ENCODE measurements around the gene IL1RN.

The IL1RN gene

DNA sequence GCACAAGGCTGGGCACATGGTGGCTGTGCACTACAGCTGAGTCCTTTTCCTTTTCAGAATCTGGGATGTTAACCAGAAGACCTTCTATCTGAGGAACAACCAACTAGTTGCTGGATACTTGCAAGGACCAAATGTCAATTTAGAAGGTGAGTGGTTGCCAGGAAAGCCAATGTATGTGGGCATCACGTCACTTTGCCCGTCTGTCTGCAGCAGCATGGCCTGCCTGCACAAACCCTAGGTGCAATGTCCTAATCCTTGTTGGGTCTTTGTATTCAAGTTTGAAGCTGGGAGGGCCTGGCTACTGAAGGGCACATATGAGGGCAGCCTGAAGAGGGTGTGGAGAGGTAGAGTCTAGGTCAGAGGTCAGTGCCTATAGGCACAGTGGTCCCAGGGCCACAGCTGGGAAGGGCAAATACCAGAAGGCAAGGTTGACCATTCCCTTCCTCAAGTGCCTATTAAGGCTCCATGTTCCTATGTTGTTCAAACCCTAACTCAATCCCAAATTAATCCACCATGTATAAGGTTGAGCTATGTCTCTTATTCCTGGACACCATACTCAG is 2.2 kb downstream of the IL1RN start:
- DNase-seq (ENCODE audit: low read depth) = no peak

DNA sequence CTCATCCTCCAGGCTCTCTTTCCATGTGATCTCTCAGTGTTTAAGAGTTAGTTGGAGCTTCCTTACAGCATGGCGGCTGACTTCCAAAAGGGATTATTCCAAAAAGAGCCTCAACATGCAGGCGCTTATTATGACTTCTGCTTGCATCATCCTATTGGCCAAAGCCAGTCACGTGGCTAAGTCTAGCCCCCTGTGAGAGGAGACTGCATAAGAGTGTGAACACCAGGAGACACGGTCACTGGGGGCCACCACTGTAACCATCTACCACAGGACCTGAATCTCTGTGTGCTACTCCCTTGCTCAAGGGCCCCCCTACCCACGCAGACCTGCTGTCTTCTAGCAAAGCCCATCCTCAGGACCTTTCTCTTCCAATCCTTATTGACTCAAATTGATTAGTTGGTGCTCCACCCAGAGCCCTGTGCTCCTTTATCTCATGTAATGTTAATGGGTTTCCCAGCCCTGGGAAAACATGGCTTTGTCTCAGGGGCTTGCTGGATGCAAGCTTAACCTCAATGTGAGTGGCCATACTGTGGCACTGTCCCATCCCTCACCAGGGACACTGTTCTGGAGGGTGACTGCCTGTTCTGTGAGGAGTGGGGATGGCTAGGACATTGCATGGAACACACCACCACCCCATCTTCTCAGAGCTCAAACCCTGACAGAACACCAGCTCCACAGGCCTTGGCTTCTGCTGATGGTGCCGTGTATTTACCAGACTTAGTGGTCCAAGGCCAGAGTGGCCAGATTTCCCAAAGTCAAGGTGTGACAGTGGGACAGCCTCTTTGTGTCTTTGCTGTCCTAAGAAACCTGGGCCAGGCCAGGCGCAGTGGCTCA is 4.2 kb downstream of the IL1RN start:
- DNase-seq (ENCODE audit: low read depth) = no peak

DNA sequence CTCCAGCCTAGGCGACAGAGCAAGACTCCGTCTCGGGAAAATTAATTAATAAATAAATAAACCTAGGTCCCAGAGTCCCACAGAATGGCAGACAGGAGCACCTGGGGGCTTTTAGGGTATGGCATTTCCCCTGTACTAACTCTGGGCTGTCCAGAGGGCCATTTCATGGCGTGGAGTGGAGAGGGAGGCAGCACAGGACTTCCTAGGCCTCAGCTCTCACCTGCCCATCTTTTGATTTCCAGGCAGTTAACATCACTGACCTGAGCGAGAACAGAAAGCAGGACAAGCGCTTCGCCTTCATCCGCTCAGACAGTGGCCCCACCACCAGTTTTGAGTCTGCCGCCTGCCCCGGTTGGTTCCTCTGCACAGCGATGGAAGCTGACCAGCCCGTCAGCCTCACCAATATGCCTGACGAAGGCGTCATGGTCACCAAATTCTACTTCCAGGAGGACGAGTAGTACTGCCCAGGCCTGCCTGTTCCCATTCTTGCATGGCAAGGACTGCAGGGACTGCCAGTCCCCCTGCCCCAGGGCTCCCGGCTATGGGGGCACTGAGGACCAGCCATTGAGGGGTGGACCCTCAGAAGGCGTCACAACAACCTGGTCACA is 5.1 kb downstream of the IL1RN start:
- no peak for DNase-seq (ENCODE audit: low read depth)

DNA sequence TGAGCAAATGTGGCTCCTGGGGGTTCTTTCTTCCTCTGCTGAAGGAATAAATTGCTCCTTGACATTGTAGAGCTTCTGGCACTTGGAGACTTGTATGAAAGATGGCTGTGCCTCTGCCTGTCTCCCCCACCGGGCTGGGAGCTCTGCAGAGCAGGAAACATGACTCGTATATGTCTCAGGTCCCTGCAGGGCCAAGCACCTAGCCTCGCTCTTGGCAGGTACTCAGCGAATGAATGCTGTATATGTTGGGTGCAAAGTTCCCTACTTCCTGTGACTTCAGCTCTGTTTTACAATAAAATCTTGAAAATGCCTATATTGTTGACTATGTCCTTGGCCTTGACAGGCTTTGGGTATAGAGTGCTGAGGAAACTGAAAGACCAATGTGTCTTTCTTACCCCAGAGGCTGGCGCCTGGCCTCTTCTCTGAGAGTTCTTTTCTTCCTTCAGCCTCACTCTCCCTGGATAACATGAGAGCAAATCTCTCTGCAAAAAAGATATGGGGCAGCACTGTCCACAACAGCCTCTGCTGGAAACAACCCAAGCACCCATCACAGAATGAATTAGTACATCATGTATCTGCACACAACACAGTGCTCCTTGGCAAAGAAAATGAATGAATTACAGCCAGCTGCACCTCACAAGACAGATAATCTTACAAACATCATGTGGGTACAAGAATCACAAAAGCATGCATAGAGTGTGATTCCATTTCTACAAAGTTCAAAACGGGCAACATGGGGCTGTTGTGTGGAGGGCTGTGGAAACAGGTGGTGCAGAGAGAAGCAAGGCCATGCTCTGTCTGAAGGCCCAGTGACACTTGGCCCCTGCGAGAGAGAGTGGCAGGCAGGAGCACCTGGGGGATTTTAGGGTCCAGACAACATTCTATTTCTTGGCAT is 6.6 kb downstream of the IL1RN start:
- no peak for DNase-seq (ENCODE audit: low read depth)

DNA sequence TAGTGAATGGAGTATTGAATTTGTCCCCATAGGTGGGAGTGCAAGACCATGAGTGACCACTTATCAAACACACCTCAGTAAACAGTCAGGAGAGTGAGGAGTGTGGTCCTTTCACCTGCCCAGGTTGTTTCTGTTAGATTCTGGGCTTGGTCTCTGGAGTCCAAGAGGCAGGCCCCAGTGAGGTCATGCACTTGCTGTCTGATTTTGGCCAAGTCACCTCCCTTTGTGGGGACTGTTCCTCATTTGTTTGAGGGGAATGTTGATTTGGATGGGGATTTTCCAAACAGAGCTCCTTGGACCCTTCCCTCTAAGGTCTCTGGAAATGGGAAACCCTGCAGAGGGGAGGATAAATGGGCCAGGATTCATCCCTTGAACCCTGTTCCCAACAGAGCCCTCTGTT is 7.3 kb downstream of the IL1RN start:
- DNase-seq (ENCODE audit: low read depth) = no peak

DNA sequence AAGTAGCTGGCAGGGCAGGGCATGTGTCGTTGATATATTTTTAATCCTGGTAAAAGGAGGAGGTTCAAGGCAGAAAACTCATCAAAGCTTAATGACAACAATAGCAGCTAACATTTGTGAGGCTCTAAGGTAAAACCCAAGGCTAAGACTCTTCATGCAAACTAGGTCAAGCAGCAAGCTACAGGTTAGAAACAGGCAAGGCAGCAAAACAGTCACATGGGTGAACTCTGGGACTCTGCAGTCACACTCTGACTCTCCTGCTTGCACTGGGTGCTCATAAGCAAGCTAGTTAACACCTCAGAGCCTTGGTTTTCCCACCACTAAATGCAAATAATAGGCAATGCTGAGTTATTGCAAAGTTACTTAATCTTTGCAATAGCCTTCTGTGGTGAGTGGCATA is 7.9 kb downstream of the IL1RN start:
- DNase-seq (ENCODE audit: low read depth) = no peak

DNA sequence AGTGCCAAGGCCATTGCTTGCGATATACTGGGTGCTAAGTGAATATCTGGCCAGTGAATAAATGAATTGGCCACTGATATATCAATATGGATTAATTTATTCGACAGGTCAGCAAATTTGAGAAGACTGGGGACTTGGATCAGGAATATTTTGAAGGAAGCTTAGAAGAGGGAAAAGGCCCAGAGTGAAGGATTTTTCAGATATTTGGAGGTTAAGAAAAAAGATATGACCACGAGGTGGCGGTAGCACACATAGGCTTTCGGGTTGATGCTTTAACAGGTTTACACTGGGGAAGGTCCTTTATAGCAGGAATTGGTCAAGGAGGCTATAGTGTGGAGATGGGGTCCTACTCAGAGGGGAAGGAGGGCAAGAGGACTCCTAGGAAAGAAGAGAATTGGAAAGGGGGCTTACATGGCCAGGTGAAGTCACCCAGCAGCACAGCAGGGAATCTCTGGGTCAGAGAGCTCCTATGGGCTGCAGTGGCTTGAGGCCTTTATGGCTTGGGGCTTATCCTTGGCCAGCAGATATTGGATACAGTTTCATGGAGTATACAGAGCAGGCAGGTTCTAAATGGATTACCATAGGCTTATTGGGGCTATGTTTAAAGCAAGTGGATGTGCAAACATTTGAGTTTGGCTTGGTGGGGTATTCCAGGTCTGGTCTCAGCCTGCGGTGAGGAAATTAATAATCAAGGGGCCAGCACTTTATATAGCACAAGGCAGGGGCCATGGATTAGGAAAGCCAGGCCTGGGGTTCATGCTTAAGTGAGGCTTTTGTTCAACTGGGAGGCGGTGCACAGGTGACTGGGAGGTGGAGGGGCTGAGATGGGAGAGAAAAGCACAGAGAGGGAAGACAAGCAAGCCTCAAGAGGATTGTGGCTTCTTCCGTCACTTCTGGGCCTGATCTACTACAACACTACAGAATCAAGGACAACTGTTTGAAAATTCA is 9.7 kb downstream of the IL1RN start:
- DNase-seq (ENCODE audit: low read depth) = peak; percentile 19

DNA sequence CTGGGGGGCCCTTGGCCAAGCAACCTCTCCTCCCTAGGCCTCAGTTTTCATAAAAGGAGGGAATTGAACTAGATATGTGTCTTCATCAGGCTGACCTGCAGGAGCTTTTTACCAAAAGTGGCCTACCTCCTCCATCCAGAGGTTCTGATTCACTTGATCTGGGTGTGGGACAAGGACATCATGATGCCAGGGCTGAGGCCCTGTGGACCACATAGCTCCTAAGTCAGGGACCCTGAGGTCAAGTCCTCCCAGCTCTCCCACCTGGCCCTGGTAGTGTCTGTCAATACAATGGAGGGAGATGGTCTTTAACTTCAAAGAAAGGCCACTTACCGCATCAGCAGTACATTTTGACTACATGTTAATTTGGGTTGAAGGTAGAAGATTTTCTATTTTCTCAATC is 10.4 kb downstream of the IL1RN start:
- no peak for DNase-seq (ENCODE audit: low read depth)

DNA sequence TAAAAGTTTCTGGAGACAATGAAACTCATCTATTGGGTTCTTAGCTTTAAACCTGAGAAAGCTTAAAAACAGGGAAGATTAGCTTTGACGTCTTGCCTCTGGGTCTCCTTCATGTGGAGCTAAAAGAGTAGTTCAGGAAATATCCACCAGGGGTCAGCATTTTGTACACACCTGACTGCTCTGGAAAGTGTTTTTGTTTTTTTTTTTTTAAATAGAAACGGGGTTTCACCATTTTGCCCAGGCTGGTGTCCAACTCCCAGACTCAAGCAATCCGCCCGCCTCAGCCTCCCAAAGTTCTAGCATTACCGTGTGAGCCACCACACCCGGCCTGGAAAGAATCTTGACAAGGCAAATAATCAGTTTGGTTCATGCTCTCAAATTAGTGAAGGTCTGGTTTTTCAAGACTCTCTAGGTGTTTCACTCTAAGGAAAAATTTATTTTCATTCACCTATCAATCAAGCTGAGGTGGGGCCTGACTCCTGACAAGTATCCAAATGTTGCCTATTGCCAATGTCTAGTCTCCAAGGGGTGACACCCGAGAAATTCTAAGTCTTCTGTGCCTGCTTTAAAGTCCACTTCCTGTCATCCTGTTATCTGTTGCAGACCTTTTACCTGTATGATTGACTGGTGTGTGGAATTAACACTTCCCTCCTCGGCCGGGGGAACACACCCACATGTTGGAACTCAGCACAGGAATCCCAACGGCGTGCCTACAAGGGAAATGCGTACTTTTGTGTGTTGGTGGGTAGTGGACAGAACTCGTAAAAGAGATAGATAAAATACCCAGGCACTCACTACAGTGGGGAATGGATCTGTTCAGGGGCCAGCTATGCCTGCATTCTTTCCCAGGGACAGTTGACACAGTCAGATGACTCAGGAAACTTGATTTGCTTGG is 11.3 kb downstream of the IL1RN start:
- peak; percentile 61 for DNase-seq (ENCODE audit: low read depth)

DNA sequence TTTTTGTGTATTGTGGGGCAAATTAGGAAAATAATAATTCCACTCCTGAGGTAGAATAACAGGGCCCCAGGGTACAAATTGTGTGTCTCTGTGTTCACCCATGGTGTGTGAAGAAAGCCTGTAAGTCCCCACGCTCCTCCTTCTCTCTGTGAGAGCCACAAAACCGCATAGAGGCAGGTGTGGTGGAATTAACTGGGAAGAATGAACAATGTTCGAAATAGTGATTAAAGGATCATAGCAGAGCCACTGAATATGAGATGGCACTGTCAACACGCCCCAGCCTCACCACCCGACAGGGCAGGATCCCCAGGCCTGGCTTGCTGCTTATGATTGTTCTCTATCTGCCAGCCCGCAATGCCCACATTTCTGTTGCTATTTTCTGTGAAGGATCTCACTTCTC is 14.1 kb downstream of the IL1RN start:
- DNase-seq (ENCODE audit: low read depth) = no peak

DNA sequence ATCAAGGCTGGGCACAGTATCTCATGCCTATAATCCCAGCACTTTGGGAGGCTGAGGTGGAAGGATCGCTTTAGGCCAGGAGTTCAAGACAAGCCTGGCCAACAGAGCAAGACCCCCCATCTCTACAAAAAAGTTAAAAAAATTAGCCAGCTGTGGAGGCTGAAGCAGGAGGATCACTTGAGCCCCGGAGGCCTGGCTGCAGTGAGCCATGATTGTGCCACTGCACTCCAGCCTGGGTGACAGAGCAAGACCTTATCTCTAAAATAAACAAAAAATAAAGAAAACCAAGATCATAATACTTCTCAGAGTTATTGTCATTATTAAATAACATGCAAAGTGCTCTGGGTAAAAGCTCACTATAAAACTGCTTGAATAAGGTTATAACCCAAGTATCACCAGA is 14.9 kb downstream of the IL1RN start:
- no peak for DNase-seq (ENCODE audit: low read depth)

DNA sequence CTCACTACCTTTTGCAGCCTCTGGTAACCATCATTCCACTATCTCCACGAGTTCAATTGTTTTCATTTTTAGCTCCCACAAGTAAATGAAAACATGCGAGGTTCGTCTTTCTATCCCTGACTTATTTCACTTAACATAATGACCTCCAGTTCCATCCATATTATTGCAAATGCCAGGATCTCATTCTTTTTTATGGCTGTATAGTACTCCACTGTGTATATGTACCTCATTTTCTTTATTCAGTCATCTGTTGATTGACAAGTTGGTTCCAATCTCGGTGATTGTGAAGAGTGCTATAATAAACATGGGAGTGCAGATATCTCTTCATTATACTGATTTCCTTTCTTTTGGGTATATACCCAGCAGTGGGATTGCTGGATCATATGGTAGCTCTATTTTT is 16.9 kb downstream of the IL1RN start:
- DNase-seq (ENCODE audit: low read depth) = no peak

DNA sequence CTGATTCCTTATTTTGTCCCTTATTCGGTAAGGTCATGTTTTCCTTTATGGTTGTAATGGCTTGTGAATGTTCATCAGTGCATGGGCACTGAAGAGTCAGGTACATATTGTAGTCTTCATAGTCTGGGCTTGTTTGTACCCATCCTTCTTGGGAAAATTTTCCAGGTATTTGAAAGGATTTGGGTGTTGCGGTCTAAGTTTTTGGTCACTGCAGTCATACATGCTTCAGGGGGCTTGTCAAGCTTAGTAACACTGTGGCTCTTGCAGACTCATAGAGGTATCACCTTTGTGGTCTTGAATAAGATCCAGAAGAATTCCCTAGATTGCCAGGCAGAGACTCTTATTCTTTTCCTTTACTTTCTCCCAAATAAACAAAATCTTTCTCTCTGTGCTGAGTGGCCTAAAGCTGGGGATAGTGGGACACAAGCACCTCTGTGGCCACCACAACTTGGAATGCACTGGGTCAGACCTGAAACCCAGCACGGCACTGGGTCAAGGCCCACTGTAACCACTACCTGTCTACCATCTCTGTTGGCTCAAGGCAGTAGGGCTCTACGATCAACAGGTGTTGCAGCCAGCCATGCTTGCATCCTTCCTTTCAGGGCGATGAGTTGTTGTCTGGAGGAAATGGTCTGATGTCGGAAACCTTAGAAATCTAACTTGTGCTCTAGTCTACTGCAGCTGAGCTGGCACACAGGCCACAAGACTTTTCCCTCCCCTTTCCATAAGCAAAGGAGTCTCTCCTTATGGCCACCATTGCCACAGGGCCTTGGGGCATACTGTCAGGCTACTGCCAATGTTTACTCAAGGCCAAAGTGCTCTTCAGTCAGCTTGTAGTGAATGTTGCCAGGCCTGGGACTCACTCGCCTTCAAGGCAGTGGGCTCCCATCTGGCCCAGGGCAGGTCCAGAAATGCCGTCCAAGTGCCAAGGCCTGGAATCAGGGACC is 21.5 kb downstream of the IL1RN start:
- DNase-seq (ENCODE audit: low read depth) = no peak

DNA sequence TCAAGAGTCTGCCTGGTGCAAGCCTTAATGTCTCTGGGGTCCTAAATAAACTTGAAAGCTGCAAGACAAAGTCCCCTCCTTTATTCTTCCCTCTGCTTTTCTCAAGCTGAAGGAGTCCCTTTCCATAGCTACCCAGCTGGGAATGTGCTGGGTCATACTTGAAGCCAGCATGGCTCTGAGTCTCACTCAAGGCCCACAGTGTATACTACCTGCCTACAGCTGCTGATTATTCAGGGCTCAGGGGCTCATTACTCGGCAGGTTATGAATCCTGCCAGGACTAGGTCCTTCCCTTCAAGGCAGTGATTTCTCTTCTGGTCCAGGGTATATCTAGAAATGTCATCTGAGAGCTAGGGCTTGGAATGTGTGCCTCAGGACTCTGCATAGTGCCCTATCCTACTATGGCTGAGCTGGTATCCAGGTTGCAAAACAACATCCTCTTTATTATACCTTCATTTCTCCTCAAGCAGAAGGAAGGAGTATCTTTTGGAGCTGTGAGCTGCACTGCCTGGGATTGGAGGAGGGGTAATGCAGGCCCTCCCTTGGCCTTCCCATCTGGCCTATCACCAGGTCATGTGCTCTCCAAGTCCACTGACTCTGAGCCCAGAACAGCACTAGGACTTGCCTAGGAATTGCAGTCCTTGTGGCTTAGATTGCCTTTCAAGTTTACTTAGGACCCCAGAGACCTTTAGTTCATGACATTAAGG is 22.3 kb downstream of the IL1RN start:
- no peak for DNase-seq (ENCODE audit: low read depth)

DNA sequence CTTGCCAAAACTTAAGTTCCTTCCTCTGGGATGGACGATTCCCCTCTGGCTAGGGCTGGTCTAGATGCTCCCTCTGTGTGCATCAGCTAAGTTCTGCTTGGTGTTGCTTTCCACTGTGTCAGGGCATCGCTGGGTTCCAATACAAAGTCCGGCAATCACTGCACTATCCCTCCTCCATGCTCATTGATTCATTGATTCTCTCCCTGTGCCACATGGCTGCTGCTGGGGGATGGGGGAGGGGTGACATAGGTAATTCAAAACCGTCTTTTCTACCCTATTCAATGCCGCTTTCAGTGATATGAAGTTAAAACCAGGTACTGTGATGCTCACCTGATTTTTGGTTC is 22.8 kb downstream of the IL1RN start:
- no peak for DNase-seq (ENCODE audit: low read depth)

DNA sequence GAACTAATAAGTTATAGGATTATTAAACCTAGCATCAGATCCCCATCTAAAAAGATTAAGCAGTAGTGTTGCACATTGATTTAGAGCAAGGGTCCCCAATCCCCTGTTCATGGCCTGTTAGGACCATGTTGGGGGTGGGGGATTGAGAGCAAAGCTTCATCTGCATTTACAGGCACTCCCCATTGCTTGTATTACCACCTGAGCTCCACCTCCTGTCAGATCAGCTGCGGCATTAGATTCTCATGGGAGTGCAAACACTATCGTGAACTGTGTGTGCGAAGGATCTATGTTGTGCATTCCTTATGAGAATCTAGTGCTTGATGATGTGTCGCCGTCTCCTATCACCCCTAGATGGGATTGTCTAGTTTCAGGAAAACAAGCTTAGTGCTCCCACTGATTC is 27.9 kb downstream of the IL1RN start:
- no peak for DNase-seq (ENCODE audit: low read depth)

DNA sequence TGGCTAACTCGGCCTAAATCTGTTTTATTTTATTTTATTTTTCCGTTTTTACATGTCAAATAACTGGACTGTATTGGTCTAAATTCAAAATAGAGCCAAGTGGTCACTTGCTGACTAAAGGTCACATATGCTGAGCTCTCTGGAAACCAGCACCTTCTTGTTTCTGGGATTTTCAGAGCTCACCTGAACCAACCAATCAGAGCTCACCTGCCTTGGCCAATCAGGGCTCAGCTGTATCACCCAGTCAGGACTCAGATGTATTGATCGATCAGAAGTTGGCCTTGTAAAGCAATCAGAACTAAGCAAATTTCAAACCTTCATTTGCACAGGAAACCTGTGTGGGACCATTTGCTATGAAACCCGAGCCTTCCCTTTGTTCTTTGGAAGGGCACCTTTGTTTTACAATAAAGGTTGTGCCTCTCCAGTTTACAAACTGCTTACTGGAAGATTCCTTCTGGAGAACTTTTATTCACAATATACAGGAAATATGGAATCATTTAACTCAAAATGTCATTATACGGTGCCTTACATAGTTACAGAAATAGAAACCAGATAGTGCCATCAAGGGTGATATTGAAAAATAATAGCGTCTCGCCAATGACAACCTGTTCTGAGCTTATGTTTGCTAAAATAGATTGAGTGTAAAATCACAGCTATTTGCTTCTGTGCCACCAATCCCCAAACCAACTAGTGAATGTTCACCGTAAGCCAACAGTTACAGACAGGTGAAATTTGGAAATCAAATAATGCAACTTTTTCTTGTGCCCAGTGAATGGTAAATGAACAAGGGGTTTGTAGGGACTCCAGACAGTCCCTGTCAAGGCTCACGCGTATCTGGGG is 29.1 kb downstream of the IL1RN start:
- DNase-seq (ENCODE audit: low read depth) = no peak
